Glutamatergic neuron (in vitro differentiated cells): Measurements from ENCODE around the gene HBEGF. TPM values are rescaled to one million over a fixed set of nuclear protein-coding genes. Genes with fewer than 3 reads are reported as not detected.
A peak's percentile ranks its signal among the peaks of the same experiment; 100 is the strongest.

ENCODE experiments used
- DNase-seq: peaks from one replicate; pipeline ENCODE4 v3.0.0; 2022
- H3K27ac Mint-ChIP-seq: one replicate; pipeline ENCODE4 v1.8.0; 2020; ENCODE audit warnings: mild to moderate bottlenecking, mixed read lengths, inconsistent platforms; ENCODE audit not compliant: unreplicated experiment
- H3K27me3 Mint-ChIP-seq: one replicate; pipeline ENCODE4 v1.8.0; 2020; ENCODE audit warnings: mild to moderate bottlenecking, moderate library complexity, mixed read lengths, inconsistent platforms; ENCODE audit not compliant: unreplicated experiment
- H3K36me3 Mint-ChIP-seq: one replicate; pipeline ENCODE4 v1.8.0; 2020; ENCODE audit warnings: mild to moderate bottlenecking, mixed read lengths, inconsistent platforms; ENCODE audit not compliant: unreplicated experiment
- H3K4me1 Mint-ChIP-seq: one replicate; pipeline ENCODE4 v1.8.0; 2020; ENCODE audit warnings: mild to moderate bottlenecking, low read depth, mixed read lengths, inconsistent platforms; ENCODE audit not compliant: unreplicated experiment
- H3K4me3 Mint-ChIP-seq: one replicate; pipeline ENCODE4 v1.8.0; 2020; ENCODE audit warnings: mild to moderate bottlenecking, mixed read lengths, inconsistent platforms; ENCODE audit not compliant: unreplicated experiment
- H3K9me3 Mint-ChIP-seq: one replicate; pipeline ENCODE4 v1.8.0; 2020; ENCODE audit warnings: mild to moderate bottlenecking, moderate library complexity, mixed read lengths, inconsistent platforms; ENCODE audit not compliant: unreplicated experiment
- CTCF ChIP-seq: fragments of 200-600 bp; sonication (generic); IDR thresholded peaks from one replicate; pipeline ENCODE4 v1.5.0; 2021; ENCODE audit not compliant: partially characterized antibody, unreplicated experiment
- total RNA-seq: library from RNA; stranded (reverse); fragmentation: NEBNext Ultra II Directional; extraction: Animal tissue kit (Norgen Biotek cat#: 25700); gene quantifications from one replicate; pipeline ENCODE4 v1.2.1, GENCODE V29; 2021; ENCODE audit not compliant: unreplicated experiment

The HBEGF gene
- total RNA-seq, 1 donor from 2014 or later, result 2.5 TPM

- Mint-ChIP-seq H3K9me3 (peaks cover 3% of the 10 kb centered on the region), H3K27ac (no peak overlapping the region), H3K27me3 (peaks cover 5% of the 10 kb centered on the region), H3K36me3 (no peaks in the 10 kb centered on the region), H3K4me1 (peaks cover 3% of the 10 kb centered on the region), H3K4me3 (no peak overlapping the region)
- no peak for DNase-seq
- no peak for TF ChIP-seq CTCF
These were observed 10.7 kb upstream of the HBEGF start for GRCh38 chr5:140356853-140357725.

GRCh38 chr5:140355546-140355945 is 9.1 kb upstream of the HBEGF start:
- Mint-ChIP-seq H3K9me3 (peaks cover 2% of the 10 kb centered on the region), H3K4me3 (no peak overlapping the region), H3K27me3 (peaks cover 5% of the 10 kb centered on the region), H3K36me3 (no peaks in the 10 kb centered on the region), H3K4me1 (peaks cover 3% of the 10 kb centered on the region), H3K27ac (no peak overlapping the region)
- TF ChIP-seq CTCF, result no peak
- no peak for DNase-seq

GRCh38 chr5:140351609-140352334 is 5.4 kb upstream of the HBEGF start:
- Mint-ChIP-seq H3K27me3 (peaks cover 6% of the 10 kb centered on the region), H3K4me3 (no peak overlapping the region), H3K4me1 (peaks cover 6% of the 10 kb centered on the region), H3K36me3 (no peaks in the 10 kb centered on the region), H3K9me3 (no peaks in the 10 kb centered on the region), H3K27ac (no peak overlapping the region)
- DNase-seq, result no peak
- peak; percentile 96 for TF ChIP-seq CTCF

- no peak for DNase-seq
- H3K36me3 Mint-ChIP-seq, result no peaks in the 10 kb centered on the region
- H3K9me3 Mint-ChIP-seq, result peaks cover 2% of the 10 kb centered on the region
- TF ChIP-seq CTCF, result no peak
- peaks cover 11% of the 10 kb centered on the region for H3K27me3 Mint-ChIP-seq
- H3K4me1 Mint-ChIP-seq, result peaks cover 7% of the 10 kb centered on the region
- no peak overlapping the region for H3K4me3 Mint-ChIP-seq
- no peak overlapping the region for H3K27ac Mint-ChIP-seq
These were observed 2.8 kb upstream of the HBEGF start for GRCh38 chr5:140349244-140349643.

- peaks cover 11% of the 10 kb centered on the region for H3K27me3 Mint-ChIP-seq
- H3K4me3 Mint-ChIP-seq, result no peak overlapping the region
- peaks cover 7% of the 10 kb centered on the region for H3K4me1 Mint-ChIP-seq
- peaks cover 2% of the 10 kb centered on the region for H3K9me3 Mint-ChIP-seq
- H3K36me3 Mint-ChIP-seq, result no peaks in the 10 kb centered on the region
- no peak overlapping the region for H3K27ac Mint-ChIP-seq
- DNase-seq, result no peak
- TF ChIP-seq CTCF, result no peak
These were observed 1.7 kb upstream of the HBEGF start for GRCh38 chr5:140348104-140348503.
